ENCODE results near the gene WFIKKN2. TPM values are rescaled to one million over a fixed set of nuclear protein-coding genes. Genes with fewer than 3 reads are reported as not detected.

The WFIKKN2 gene
- total and polyA plus RNA-seq, 2 of the 8 experiments (the other 6 are each of a cell fraction or from before 2014, with no cell fraction given): 0.07 to 0.30 TPM

- TF ChIP-seq, protein P1, sequence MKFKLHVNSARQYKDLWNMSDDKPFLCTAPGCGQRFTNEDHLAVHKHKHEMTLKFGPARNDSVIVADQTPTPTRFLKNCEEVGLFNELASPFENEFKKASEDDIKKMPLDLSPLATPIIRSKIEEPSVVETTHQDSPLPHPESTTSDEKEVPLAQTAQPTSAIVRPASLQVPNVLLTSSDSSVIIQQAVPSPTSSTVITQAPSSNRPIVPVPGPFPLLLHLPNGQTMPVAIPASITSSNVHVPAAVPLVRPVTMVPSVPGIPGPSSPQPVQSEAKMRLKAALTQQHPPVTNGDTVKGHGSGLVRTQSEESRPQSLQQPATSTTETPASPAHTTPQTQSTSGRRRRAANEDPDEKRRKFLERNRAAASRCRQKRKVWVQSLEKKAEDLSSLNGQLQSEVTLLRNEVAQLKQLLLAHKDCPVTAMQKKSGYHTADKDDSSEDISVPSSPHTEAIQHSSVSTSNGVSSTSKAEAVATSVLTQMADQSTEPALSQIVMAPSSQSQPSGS (IDR thresholded peaks at IDR 0.05; ENCODE audit: low read length): no peak
- TF ChIP-seq NANOG (IDR thresholded peaks at IDR 0.05; ENCODE audit: insufficient read depth, low read depth, low read length, poor library complexity, severe bottlenecking) (no peak), KDM5A (IDR thresholded peaks at IDR 0.05; ENCODE audit: low read length) (no peak), SRF (IDR thresholded peaks at IDR 0.05; ENCODE audit: low read depth, low read length) (no peak), BACH1 (IDR thresholded peaks at IDR 0.05; ENCODE audit: low read length) (no peak), KDM4A (IDR thresholded peaks at IDR 0.05; ENCODE audit: low read depth, low read length, severe bottlenecking) (no peak), SP2 (IDR thresholded peaks at IDR 0.05; ENCODE audit: low read length) (no peak), POLR2AphosphoS5 (IDR thresholded peaks at IDR 0.05; ENCODE audit: low read depth, low read length) (no peak)
Measured at GRCh38 chr17:50787106-50787505, 48.3 kb upstream of the WFIKKN2 start (continued).

Measured in H1 (cell line).